HFFc6 (cell line): ENCODE results near the gene IFT122. TPM values are rescaled to one million over a fixed set of nuclear protein-coding genes. Genes with fewer than 3 reads are reported as not detected.

ENCODE experiments used
- DNase-seq: peaks from one replicate; pipeline ENCODE4 v3.0.0-alpha.2; 2018
- H3K27ac Mint-ChIP-seq: 2 replicates; pipeline ENCODE4 v1.8.0; 2020; ENCODE audit warnings: mild to moderate bottlenecking, mixed read lengths
- H3K27me3 Mint-ChIP-seq: 2 replicates; pipeline ENCODE4 v1.8.0; 2021; ENCODE audit warnings: mild to moderate bottlenecking, moderate library complexity, mixed read lengths; ENCODE audit not compliant: insufficient read depth
- H3K36me3 Mint-ChIP-seq: 2 replicates; pipeline ENCODE4 v1.8.0; 2021; ENCODE audit warnings: low read depth, mixed read lengths
- H3K4me1 Mint-ChIP-seq: 2 replicates; pipeline ENCODE4 v1.8.0; 2020; ENCODE audit warnings: low read depth, mixed read lengths
- H3K4me3 Mint-ChIP-seq: 2 replicates; pipeline ENCODE4 v1.8.0; 2020; ENCODE audit warnings: mild to moderate bottlenecking, moderate library complexity, mixed read lengths
- H3K9me3 Mint-ChIP-seq: 2 replicates; pipeline ENCODE4 v1.8.0; 2020; ENCODE audit warnings: mild to moderate bottlenecking, mixed read lengths
- total RNA-seq, 6 experiments: library from RNA; stranded (reverse); fragmentation: NEBNext Ultra II Directional; extraction: Animal tissue kit (Norgen Biotek cat#: 25700); gene quantifications; 2 replicates in 1 of 6; 3 replicates in 5 of 6; pipeline ENCODE4 v1.2.3, GENCODE V29; 2021
- TF ChIP-seq, protein P1 (sequence below): fragments of 200-600 bp; sonication (generic); IDR thresholded peaks from 2 replicates; pipeline ENCODE4 v1.5.0; 2021; ENCODE audit warnings: antibody characterized with exemption, mild to moderate bottlenecking

Gene IFT122
- total RNA-seq, 6 experiments from 2014 or later = 12.2 to 18.8 (median 18.2) TPM

DNA sequence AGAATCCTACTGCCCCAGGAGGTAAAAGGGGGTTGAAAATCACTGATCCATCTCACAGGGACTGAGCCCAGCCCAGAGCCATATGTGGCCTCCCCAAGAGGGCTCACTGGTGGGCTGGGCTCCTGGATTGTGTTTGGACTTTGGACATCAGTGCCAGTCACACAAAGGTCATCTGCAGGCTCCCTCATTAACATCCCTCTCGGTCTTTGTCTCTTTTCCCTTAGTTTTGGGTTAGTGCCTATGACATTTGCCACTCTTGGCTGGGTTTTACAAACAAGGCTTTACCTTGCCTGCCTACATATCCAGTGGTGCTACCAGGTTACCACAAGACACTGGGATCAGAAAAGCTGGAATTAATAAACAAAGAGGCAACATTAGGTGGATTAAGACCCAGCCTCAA is 27.9 kb downstream of the IFT122 start:
- H3K9me3 Mint-ChIP-seq = no peaks in the 10 kb centered on the region
- H3K4me1 Mint-ChIP-seq = no peaks in the 10 kb centered on the region
- H3K27me3 Mint-ChIP-seq = no peaks in the 10 kb centered on the region
- no peak overlapping the region for H3K4me3 Mint-ChIP-seq
- DNase-seq = no peak
- TF ChIP-seq, protein P1, sequence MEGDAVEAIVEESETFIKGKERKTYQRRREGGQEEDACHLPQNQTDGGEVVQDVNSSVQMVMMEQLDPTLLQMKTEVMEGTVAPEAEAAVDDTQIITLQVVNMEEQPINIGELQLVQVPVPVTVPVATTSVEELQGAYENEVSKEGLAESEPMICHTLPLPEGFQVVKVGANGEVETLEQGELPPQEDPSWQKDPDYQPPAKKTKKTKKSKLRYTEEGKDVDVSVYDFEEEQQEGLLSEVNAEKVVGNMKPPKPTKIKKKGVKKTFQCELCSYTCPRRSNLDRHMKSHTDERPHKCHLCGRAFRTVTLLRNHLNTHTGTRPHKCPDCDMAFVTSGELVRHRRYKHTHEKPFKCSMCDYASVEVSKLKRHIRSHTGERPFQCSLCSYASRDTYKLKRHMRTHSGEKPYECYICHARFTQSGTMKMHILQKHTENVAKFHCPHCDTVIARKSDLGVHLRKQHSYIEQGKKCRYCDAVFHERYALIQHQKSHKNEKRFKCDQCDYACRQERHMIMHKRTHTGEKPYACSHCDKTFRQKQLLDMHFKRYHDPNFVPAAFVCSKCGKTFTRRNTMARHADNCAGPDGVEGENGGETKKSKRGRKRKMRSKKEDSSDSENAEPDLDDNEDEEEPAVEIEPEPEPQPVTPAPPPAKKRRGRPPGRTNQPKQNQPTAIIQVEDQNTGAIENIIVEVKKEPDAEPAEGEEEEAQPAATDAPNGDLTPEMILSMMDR = no peak
- H3K36me3 Mint-ChIP-seq = peaks cover 20% of the 10 kb centered on the region
- H3K27ac Mint-ChIP-seq = no peak overlapping the region

- TF ChIP-seq, protein P1 = no peak
- Mint-ChIP-seq H3K4me3 (no peak overlapping the region), H3K27ac (no peak overlapping the region), H3K27me3 (no peaks in the 10 kb centered on the region), H3K36me3 (peaks cover 12% of the 10 kb centered on the region), H3K9me3 (no peaks in the 10 kb centered on the region), H3K4me1 (0 out of 2 replicates have a peak, but pooled peaks cover 6% of the 10 kb centered on the region)
- no peak for DNase-seq
Observed at GRCh38 chr3:129469026-129469425, 29.0 kb downstream of the IFT122 start.

- no peak for DNase-seq
- Mint-ChIP-seq H3K4me3 (no peak overlapping the region), H3K4me1 (peaks cover 19% of the 10 kb centered on the region), H3K36me3 (peaks cover 6% of the 10 kb centered on the region), H3K27me3 (peaks cover 2% of the 10 kb centered on the region; the same call in 1 of the 2 replicates), H3K27ac (no peak overlapping the region), H3K9me3 (no peaks in the 10 kb centered on the region)
- TF ChIP-seq, protein P1 = no peak
Observed at GRCh38 chr3:129470861-129471260, 30.8 kb downstream of the IFT122 start.

DNA sequence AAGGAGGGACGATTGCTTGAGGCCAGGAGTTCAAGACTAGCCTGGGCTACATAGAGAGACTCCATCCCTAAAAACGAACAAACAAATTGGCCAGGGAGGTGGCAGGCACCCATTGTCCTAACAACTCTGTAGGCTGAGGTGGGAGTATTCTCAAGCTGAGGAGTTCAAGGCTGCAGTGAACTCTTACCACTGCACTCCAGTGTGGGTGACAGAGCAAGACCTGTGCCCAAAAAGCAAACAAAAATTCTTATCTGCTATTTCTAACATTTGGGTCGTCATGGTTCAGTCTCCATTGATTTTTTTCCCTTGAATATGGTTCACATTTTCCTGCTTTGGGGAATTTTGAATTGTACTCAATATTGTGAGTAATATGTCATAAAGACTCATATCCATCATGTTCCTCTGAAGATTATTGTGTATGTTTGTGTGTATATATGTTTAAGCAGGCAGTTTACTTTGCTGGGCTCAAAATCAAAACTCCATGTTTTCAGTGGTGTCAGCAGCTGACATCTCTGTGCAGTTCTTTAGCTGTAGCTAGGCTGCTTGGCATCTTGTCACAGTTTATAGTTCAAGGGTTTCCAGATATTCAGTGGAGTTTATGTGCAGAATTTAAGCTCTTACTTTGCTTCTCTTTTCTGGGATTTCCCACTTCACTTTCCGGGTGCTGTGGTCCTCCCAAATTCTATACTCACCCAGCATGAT is 33.2 kb downstream of the IFT122 start:
- no peak for DNase-seq
- TF ChIP-seq, protein P1 = no peak
- Mint-ChIP-seq H3K4me1 (peaks cover 19% of the 10 kb centered on the region), H3K27ac (no peak overlapping the region), H3K36me3 (peaks cover 6% of the 10 kb centered on the region), H3K9me3 (no peaks in the 10 kb centered on the region), H3K27me3 (peaks cover 2% of the 10 kb centered on the region; the same call in 1 of the 2 replicates), H3K4me3 (no peak overlapping the region)

- H3K9me3 Mint-ChIP-seq = no peaks in the 10 kb centered on the region
- H3K36me3 Mint-ChIP-seq = peaks cover 6% of the 10 kb centered on the region
- DNase-seq = no peak
- H3K27ac Mint-ChIP-seq = no peak overlapping the region
- TF ChIP-seq, protein P1 = no peak
- no peak overlapping the region for H3K4me3 Mint-ChIP-seq
- H3K4me1 Mint-ChIP-seq = peaks cover 19% of the 10 kb centered on the region
- peaks cover 2% of the 10 kb centered on the region; the same call in 1 of the 2 replicates for H3K27me3 Mint-ChIP-seq
Observed at GRCh38 chr3:129473769-129474152, 33.7 kb downstream of the IFT122 start.
